ENCODE measurements around the gene TSPAN9.

GRCh38 chr12:3216097-3216496 is 138.9 kb downstream of the TSPAN9 start:
- TF ChIP-seq CTCF (IDR thresholded peaks at IDR 0.05; ENCODE audit: low read depth, low read length, missing input control) (no peak), MAX (IDR thresholded peaks at IDR 0.05) (no peak), ATF3 (IDR thresholded peaks at IDR 0.05) (no peak), RXRA (IDR thresholded peaks at IDR 0.05) (no peak), TAF1 (conservative IDR thresholded peaks at IDR 0.05) (no peak), JUND (IDR thresholded peaks at IDR 0.05) (no peak), GABPA (IDR thresholded peaks at IDR 0.05 in 1 of 2, conservative IDR thresholded peaks at IDR 0.05 in 1 of 2) (no peak), REST (IDR thresholded peaks at IDR 0.05) (no peak), YY1 (IDR thresholded peaks at IDR 0.05) (no peak), SP1 (IDR thresholded peaks at IDR 0.05) (no peak), ZBTB33 (IDR thresholded peaks at IDR 0.05) (no peak)

Data from liver (tissue), 3 donors.